ENCODE results near the gene IL3. TPM values are rescaled to one million over a fixed set of nuclear protein-coding genes. Genes with fewer than 3 reads are reported as not detected.

The IL3 gene
- total and polyA plus RNA-seq, 8 donors = not detected

- no peaks in the 10 kb centered on the region for H3K4me1 ChIP-seq
- no peaks in the 10 kb centered on the region for H3K36me3 ChIP-seq
- no peaks in the 10 kb centered on the region for H3K9me3 ChIP-seq
- H3K27ac ChIP-seq = no peak overlapping the region
- H3K27me3 ChIP-seq = no peaks in the 10 kb centered on the region
- H3K4me3 ChIP-seq = no peak overlapping the region
- peak; percentile 25 to 28 for DNase-seq
- intact Hi-C loops (cut with DNase I; ENCODE audit: low total_unique reads) = no loop called here
- no peak for TF ChIP-seq CTCF (IDR thresholded peaks at IDR 0.05)
- no peak for TF ChIP-seq POLR2A (IDR thresholded peaks at IDR 0.05)
- TF ChIP-seq POLR2AphosphoS5 (IDR thresholded peaks at IDR 0.05) = no peak
- TF ChIP-seq EP300 (IDR thresholded peaks at IDR 0.05) = no peak
- WGBS, 5 donors = 67 to 84% (median 73%) methylated on average over 10 to 12 of the region's 12 CpGs
These were observed 4.4 kb upstream of the IL3 start for GRCh38 chr5:132055808-132056609.

- no peak overlapping the region for H3K4me3 ChIP-seq
- intact Hi-C loops (cut with DNase I; ENCODE audit: low total_unique reads) = no loop called here
- no peaks in the 10 kb centered on the region for H3K36me3 ChIP-seq
- 82 to 88% (median 86%) methylated on average over 11 to 14 of the region's 14 CpGs for WGBS, 5 donors
- H3K9me3 ChIP-seq = no peaks in the 10 kb centered on the region
- peak; percentile 0 to 20 for DNase-seq
- H3K4me1 ChIP-seq = no peaks in the 10 kb centered on the region
- TF ChIP-seq CTCF (IDR thresholded peaks at IDR 0.05) = no peak
- no peak for TF ChIP-seq EP300 (IDR thresholded peaks at IDR 0.05)
- TF ChIP-seq POLR2AphosphoS5 (IDR thresholded peaks at IDR 0.05) = no peak
- no peak for TF ChIP-seq POLR2A (IDR thresholded peaks at IDR 0.05)
- no peaks in the 10 kb centered on the region for H3K27me3 ChIP-seq
- H3K27ac ChIP-seq = no peak overlapping the region
These were observed 3.6 kb upstream of the IL3 start for GRCh38 chr5:132056610-132057497.

DNA sequence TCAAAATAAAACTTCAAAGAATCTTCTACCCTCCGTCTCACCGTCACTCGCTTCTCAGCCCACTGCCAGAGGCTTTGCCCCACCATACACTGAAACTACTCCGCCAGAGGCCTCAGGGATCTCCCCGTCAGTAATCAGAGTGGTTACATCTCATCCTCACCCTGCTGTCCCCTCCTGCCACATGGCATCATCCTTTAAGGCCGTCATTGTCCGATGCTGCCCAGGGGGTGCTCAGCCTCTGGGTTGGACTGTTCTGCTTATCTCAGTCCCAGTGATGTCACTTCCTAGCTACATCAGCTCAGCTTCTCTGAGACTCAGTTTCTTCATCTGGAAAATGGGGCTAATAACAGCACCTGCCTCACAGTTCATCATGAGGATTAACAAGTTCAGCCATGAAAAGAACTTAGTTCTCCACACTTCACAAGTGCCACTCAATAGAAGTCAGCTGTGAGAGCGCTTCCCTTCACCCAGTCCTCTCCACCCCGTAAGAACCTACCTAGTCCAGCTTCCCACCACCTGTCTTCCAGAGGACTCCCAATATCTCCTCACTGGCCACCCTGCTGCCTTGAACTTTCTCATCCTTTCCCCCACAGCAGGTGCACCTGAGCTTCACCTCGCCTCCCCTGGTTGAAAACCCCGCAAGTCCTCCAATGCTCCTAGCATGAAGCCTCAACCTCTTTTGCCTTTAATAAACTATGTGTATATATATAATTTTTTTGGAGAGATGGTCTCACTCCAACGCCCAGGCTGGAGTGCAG, 2.8 kb upstream of the IL3 start:
- intact Hi-C loops (cut with DNase I; ENCODE audit: low total_unique reads) = no loop called here
- Histone ChIP-seq H3K9me3 (no peaks in the 10 kb centered on the region), H3K27ac (no peak overlapping the region), H3K36me3 (no peaks in the 10 kb centered on the region), H3K4me3 (no peak overlapping the region), H3K4me1 (no peaks in the 10 kb centered on the region), H3K27me3 (no peaks in the 10 kb centered on the region)
- peak; percentile 0 to 11 for DNase-seq
- no peak for TF ChIP-seq POLR2A (IDR thresholded peaks at IDR 0.05)
- TF ChIP-seq EP300 (IDR thresholded peaks at IDR 0.05) = no peak
- TF ChIP-seq CTCF (IDR thresholded peaks at IDR 0.05) = no peak
- no peak for TF ChIP-seq POLR2AphosphoS5 (IDR thresholded peaks at IDR 0.05)
- WGBS, 5 donors = 83 to 89% (median 88%) methylated on average over 12 of the region's 12 CpGs

DNA sequence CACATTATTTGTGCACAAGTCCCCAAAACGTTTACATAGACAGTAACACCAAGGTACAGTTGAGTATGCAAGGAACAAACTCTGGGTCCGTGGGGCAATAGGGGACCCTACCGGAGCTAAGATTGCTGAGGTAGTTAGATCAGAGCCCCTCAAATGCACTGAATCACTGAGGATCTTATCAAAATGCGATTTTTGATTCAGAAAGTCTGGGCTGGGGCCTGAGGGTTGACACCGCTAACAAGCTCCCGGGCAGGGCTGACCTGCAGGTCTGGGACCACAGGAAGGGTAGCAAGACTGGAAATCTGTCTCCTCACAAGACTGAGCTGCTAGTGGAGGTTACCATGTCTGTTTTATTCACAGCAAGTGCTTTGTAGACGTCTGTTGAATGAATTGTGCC, 1.8 kb upstream of the IL3 start:
- Histone ChIP-seq H3K36me3 (no peaks in the 10 kb centered on the region), H3K9me3 (no peaks in the 10 kb centered on the region), H3K4me3 (no peak overlapping the region), H3K27ac (no peak overlapping the region), H3K27me3 (no peaks in the 10 kb centered on the region), H3K4me1 (no peaks in the 10 kb centered on the region)
- intact Hi-C loops (cut with DNase I; ENCODE audit: low total_unique reads) = no loop called here
- TF ChIP-seq EP300 (IDR thresholded peaks at IDR 0.05) (no peak), POLR2A (IDR thresholded peaks at IDR 0.05) (no peak), CTCF (IDR thresholded peaks at IDR 0.05) (no peak), POLR2AphosphoS5 (IDR thresholded peaks at IDR 0.05) (no peak)
- 73 to 86% (median 79%) methylated on average over 7 of the region's 7 CpGs for WGBS, 5 donors
- DNase-seq = peak in 1 of 2 donors; percentile 0
